Dedifferentiated amniotic fluid mesenchymal stem cell (primary cell): Measurements from ENCODE around the gene SIGLEC8.

Experiments
- DNase-seq: peaks from one replicate; pipeline ENCODE4 v3.0.0-alpha.2; 2016; ENCODE audit errors: extremely low spot score

SIGLEC8 gene

DNA sequence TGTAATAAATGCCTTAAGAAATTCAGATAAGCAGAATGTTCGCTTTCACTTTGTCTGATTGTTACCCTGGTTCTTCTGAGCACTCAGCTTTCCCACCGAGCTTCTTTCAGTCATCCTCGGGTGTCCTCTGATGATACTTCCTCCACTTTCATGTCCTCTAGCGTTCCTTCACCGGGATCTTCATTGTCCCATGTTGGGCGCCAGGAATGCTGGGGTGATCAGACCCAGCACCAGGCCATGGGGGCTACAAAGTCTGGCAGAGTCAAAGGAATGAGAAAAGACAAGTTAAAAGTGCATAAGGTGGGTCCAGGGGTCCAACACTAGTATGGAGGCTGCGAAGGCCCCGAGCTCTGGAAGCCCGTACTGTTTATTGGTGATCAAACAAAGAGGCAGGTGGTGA, 56.1 kb downstream of the SIGLEC8 start:
- no peak for DNase-seq
